ENCODE data around the gene BMX. TPM values are rescaled to one million over a fixed set of nuclear protein-coding genes. Genes with fewer than 3 reads are reported as not detected.

BMX gene
- total RNA-seq, 2 donors from 2014 or later = not detected

GRCh38 chrX:15509845-15510244, 9.2 kb downstream of the BMX start:
- Histone ChIP-seq H3K36me3 (ENCODE audit: control insufficient read depth, insufficient read depth, low read length) (no peaks in the 10 kb centered on the region), H3K4me3 (ENCODE audit: low read length) (no peak overlapping the region), H3K9ac (ENCODE audit: extremely low read depth, low read length, poor library complexity, severe bottlenecking) (no peak overlapping the region), H3K9me3 (ENCODE audit: control insufficient read depth, low read length) (no peaks in the 10 kb centered on the region), H3K27ac (ENCODE audit: low read depth, low read length) (no peak overlapping the region), H3K4me1 (ENCODE audit: control insufficient read depth, insufficient read depth, low read length) (no peaks in the 10 kb centered on the region), H3K27me3 (ENCODE audit: control insufficient read depth, insufficient read depth, low read length, poor library complexity, severe bottlenecking) (no peaks in the 10 kb centered on the region)
- no peak for DNase-seq
- TF ChIP-seq CTCF (conservative IDR thresholded peaks at IDR 0.05) = no peak
- H3K4me3 Mint-ChIP-seq = no peak overlapping the region
- no peaks in the 10 kb centered on the region for H3K4me1 Mint-ChIP-seq
- H3K9me3 Mint-ChIP-seq = no peaks in the 10 kb centered on the region
- H3K27me3 Mint-ChIP-seq (ENCODE audit: insufficient read depth) = no peaks in the 10 kb centered on the region
- H3K36me3 Mint-ChIP-seq (ENCODE audit: low read depth) = no peaks in the 10 kb centered on the region
- H3K27ac Mint-ChIP-seq = no peak overlapping the region

- H3K4me3 ChIP-seq (ENCODE audit: low read length) = no peak overlapping the region
- H3K27me3 ChIP-seq (ENCODE audit: control insufficient read depth, insufficient read depth, low read length, poor library complexity, severe bottlenecking) = no peaks in the 10 kb centered on the region
- Mint-ChIP-seq H3K4me1 (peaks cover 6% of the 10 kb centered on the region), H3K36me3 (ENCODE audit: low read depth) (no peaks in the 10 kb centered on the region), H3K27me3 (ENCODE audit: insufficient read depth) (no peaks in the 10 kb centered on the region), H3K27ac (no peak overlapping the region), H3K9me3 (no peaks in the 10 kb centered on the region), H3K4me3 (no peak overlapping the region)
- no peaks in the 10 kb centered on the region for H3K9me3 ChIP-seq (ENCODE audit: control insufficient read depth, low read length)
- no peak overlapping the region for H3K27ac ChIP-seq (ENCODE audit: low read depth, low read length)
- WGBS, 2 experiments (ENCODE audit: insufficient coverage in 1 of 2, insufficient read length in 1 of 2) = 90% methylated on average over 1 of the region's 1 CpG; no CpG with 5 or more reads in 1 of the 2 experiments
- no peak for DNase-seq
- no peak for TF ChIP-seq CTCF (conservative IDR thresholded peaks at IDR 0.05)
- no peaks in the 10 kb centered on the region for H3K4me1 ChIP-seq (ENCODE audit: control insufficient read depth, insufficient read depth, low read length)
- no peak overlapping the region for H3K9ac ChIP-seq (ENCODE audit: extremely low read depth, low read length, poor library complexity, severe bottlenecking)
- no peaks in the 10 kb centered on the region for H3K36me3 ChIP-seq (ENCODE audit: control insufficient read depth, insufficient read depth, low read length)
Observed at GRCh38 chrX:15511563-15511962, 11.0 kb downstream of the BMX start.

DNA sequence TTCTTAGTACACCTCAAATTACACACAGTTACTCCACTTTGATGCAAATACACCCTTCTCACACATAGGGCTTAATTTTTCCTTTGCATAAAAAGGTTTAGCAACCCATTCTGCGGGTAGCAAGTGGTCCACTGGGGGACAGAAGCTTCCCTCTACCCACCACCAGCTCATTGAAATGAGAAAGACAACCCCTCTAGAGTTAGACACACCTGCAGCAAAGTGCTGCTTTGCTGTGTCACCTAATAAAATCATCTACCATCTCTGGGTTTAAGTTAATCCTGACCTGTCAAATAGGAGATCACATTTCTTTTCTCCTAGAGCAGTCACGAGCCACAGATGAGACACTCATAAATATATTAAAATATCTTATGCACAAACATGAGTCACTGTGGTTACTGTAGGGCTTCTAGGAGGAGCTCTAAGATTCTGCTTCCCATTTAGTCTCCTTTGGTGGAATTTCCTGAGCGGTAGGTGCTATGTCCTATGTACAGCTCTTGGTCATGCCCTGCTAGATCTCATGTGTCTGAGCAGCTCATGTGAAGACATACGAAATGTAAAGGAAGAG, 11.9 kb downstream of the BMX start:
- no peaks in the 10 kb centered on the region for H3K9me3 Mint-ChIP-seq
- no peaks in the 10 kb centered on the region for H3K36me3 ChIP-seq (ENCODE audit: control insufficient read depth, insufficient read depth, low read length)
- no peak overlapping the region for H3K27ac ChIP-seq (ENCODE audit: low read depth, low read length)
- H3K4me3 ChIP-seq (ENCODE audit: low read length) = no peak overlapping the region
- no peaks in the 10 kb centered on the region for H3K27me3 ChIP-seq (ENCODE audit: control insufficient read depth, insufficient read depth, low read length, poor library complexity, severe bottlenecking)
- TF ChIP-seq CTCF (conservative IDR thresholded peaks at IDR 0.05) = no peak
- no peaks in the 10 kb centered on the region for H3K4me1 ChIP-seq (ENCODE audit: control insufficient read depth, insufficient read depth, low read length)
- no peaks in the 10 kb centered on the region for H3K36me3 Mint-ChIP-seq (ENCODE audit: low read depth)
- H3K9ac ChIP-seq (ENCODE audit: extremely low read depth, low read length, poor library complexity, severe bottlenecking) = no peak overlapping the region
- no peak for DNase-seq
- WGBS, 2 experiments (ENCODE audit: insufficient coverage in 1 of 2, insufficient read length in 1 of 2) = 80 to 93% methylated on average over 1 to 3 of the region's 4 CpGs
- H3K27ac Mint-ChIP-seq = no peak overlapping the region
- peaks cover 6% of the 10 kb centered on the region for H3K4me1 Mint-ChIP-seq
- no peak overlapping the region for H3K4me3 Mint-ChIP-seq
- H3K27me3 Mint-ChIP-seq (ENCODE audit: insufficient read depth) = no peaks in the 10 kb centered on the region
- H3K9me3 ChIP-seq (ENCODE audit: control insufficient read depth, low read length) = no peaks in the 10 kb centered on the region
